ENCODE data around the gene DDX4.

- no peak for TF ChIP-seq CTCF (IDR thresholded peaks at IDR 0.05)
- no peak for TF ChIP-seq POLR2A (IDR thresholded peaks at IDR 0.05)
- TF ChIP-seq EP300 (IDR thresholded peaks at IDR 0.05): no peak
These were observed 20.4 kb downstream of the DDX4 start for GRCh38 chr5:55758231-55758630.
